ENCODE data around the gene PDPN.

DNA sequence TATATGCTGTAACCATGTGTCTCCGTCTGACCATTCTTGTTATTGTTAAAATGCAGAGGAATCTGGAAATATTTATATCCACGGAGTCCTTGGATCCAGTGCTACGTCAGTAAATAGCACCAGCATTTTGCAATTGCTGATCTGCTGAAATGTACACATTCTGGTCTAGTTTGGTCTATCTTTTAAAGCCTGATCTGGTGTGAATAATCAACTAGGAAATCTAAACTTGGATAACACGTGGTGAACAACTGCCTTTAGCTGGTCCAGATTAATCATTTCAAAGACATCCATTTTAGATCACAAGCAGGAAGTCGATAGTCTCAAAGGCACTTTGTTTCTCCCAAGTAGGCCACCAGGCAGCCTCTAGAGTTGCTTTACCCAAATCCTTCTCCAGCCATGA, 32.6 kb downstream of the PDPN start:
- TF ChIP-seq, protein P1, sequence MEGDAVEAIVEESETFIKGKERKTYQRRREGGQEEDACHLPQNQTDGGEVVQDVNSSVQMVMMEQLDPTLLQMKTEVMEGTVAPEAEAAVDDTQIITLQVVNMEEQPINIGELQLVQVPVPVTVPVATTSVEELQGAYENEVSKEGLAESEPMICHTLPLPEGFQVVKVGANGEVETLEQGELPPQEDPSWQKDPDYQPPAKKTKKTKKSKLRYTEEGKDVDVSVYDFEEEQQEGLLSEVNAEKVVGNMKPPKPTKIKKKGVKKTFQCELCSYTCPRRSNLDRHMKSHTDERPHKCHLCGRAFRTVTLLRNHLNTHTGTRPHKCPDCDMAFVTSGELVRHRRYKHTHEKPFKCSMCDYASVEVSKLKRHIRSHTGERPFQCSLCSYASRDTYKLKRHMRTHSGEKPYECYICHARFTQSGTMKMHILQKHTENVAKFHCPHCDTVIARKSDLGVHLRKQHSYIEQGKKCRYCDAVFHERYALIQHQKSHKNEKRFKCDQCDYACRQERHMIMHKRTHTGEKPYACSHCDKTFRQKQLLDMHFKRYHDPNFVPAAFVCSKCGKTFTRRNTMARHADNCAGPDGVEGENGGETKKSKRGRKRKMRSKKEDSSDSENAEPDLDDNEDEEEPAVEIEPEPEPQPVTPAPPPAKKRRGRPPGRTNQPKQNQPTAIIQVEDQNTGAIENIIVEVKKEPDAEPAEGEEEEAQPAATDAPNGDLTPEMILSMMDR (IDR thresholded peaks at IDR 0.05), result no peak
- TF ChIP-seq EZH2 (IDR thresholded peaks at IDR 0.05), result no peak
